ENCODE measurements around the gene APEH.

The APEH gene

GRCh38 chr3:49675912-49676311, 1.8 kb downstream of the APEH start:
- no peak overlapping the region for H3K9ac ChIP-seq (ENCODE audit: low read length)
- H3K4me3 ChIP-seq (ENCODE audit: insufficient read depth, low read length, poor library complexity, severe bottlenecking): no peak overlapping the region
- H4K20me1 ChIP-seq (ENCODE audit: low read depth, low read length): no peaks in the 10 kb centered on the region
- peaks cover 14% of the 10 kb centered on the region; the same call in 1 of the 2 replicates for H3K79me2 ChIP-seq (ENCODE audit: insufficient read depth, low read length)
- H3K4me2 ChIP-seq (ENCODE audit: low read depth, low read length, poor library complexity, severe bottlenecking): no peak overlapping the region
- H3K9me3 ChIP-seq (ENCODE audit: insufficient read depth, low read length): no peaks in the 10 kb centered on the region
- H3F3A ChIP-seq (ENCODE audit: insufficient read depth): 0 out of 2 replicates have a peak, but pooled peaks cover 5% of the 10 kb centered on the region
- H3K27me3 ChIP-seq (ENCODE audit: low read length): no peaks in the 10 kb centered on the region
- no peak for TF ChIP-seq CTCF (IDR thresholded peaks at IDR 0.05; ENCODE audit: insufficient read depth, low read length, poor library complexity, severe bottlenecking)
- TF ChIP-seq EZH2phosphoT487 (conservative IDR thresholded peaks at IDR 0.05; ENCODE audit: low read length): no peak
- H3K36me3 ChIP-seq (ENCODE audit: low read length): no peaks in the 10 kb centered on the region
- H3K27ac ChIP-seq (ENCODE audit: low read depth, low read length): no peak overlapping the region
- no peaks in the 10 kb centered on the region for H3K9me2 ChIP-seq (replicated peaks; ENCODE audit: insufficient read depth, low read length)
- no peak overlapping the region for H2AFZ ChIP-seq (ENCODE audit: low read depth, low read length, severe bottlenecking)

GRCh38 chr3:49680493-49681231, 6.5 kb downstream of the APEH start:
- Histone ChIP-seq H2AFZ (ENCODE audit: low read depth, low read length, severe bottlenecking) (no peak overlapping the region), H3K27ac (ENCODE audit: low read depth, low read length) (no peak overlapping the region), H3K79me2 (ENCODE audit: insufficient read depth, low read length) (peaks cover 1% of the 10 kb centered on the region; the same call in 1 of the 2 replicates), H3K27me3 (ENCODE audit: low read length) (no peaks in the 10 kb centered on the region), H3K36me3 (ENCODE audit: low read length) (no peaks in the 10 kb centered on the region), H3K9me2 (replicated peaks; ENCODE audit: insufficient read depth, low read length) (no peaks in the 10 kb centered on the region), H3K9ac (ENCODE audit: low read length) (no peak overlapping the region), H4K20me1 (ENCODE audit: low read depth, low read length) (no peaks in the 10 kb centered on the region), H3K4me3 (ENCODE audit: insufficient read depth, low read length, poor library complexity, severe bottlenecking) (no peak overlapping the region), H3K9me3 (ENCODE audit: insufficient read depth, low read length) (no peaks in the 10 kb centered on the region), H3F3A (ENCODE audit: insufficient read depth) (no peaks in the 10 kb centered on the region), H3K4me2 (ENCODE audit: low read depth, low read length, poor library complexity, severe bottlenecking) (no peak overlapping the region)
- TF ChIP-seq EZH2phosphoT487 (conservative IDR thresholded peaks at IDR 0.05; ENCODE audit: low read length): no peak
- no peak for TF ChIP-seq CTCF (IDR thresholded peaks at IDR 0.05; ENCODE audit: insufficient read depth, low read length, poor library complexity, severe bottlenecking)

- Histone ChIP-seq H2AFZ (ENCODE audit: low read depth, low read length, severe bottlenecking) (no peak overlapping the region), H4K20me1 (ENCODE audit: low read depth, low read length) (no peaks in the 10 kb centered on the region), H3K9me3 (ENCODE audit: insufficient read depth, low read length) (no peaks in the 10 kb centered on the region), H3K27me3 (ENCODE audit: low read length) (no peaks in the 10 kb centered on the region), H3K4me2 (ENCODE audit: low read depth, low read length, poor library complexity, severe bottlenecking) (no peak overlapping the region), H3F3A (ENCODE audit: insufficient read depth) (no peaks in the 10 kb centered on the region), H3K79me2 (ENCODE audit: insufficient read depth, low read length) (no peaks in the 10 kb centered on the region), H3K4me3 (ENCODE audit: insufficient read depth, low read length, poor library complexity, severe bottlenecking) (no peak overlapping the region), H3K9me2 (replicated peaks; ENCODE audit: insufficient read depth, low read length) (no peaks in the 10 kb centered on the region), H3K36me3 (ENCODE audit: low read length) (no peaks in the 10 kb centered on the region), H3K27ac (ENCODE audit: low read depth, low read length) (no peak overlapping the region), H3K9ac (ENCODE audit: low read length) (no peak overlapping the region)
- TF ChIP-seq EZH2phosphoT487 (conservative IDR thresholded peaks at IDR 0.05; ENCODE audit: low read length): no peak
- no peak for TF ChIP-seq CTCF (IDR thresholded peaks at IDR 0.05; ENCODE audit: insufficient read depth, low read length, poor library complexity, severe bottlenecking)
Observed at GRCh38 chr3:49681232-49681522, 7.0 kb downstream of the APEH start.
